Fibroblast of lung (primary cell): ENCODE data around the gene GTPBP3. TPM values are rescaled to one million over a fixed set of nuclear protein-coding genes. Genes with fewer than 3 reads are reported as not detected.

Experiments used
- DNase-seq, 2 donors: peaks; one replicate each; pipeline versions ENCODE4 v3.0.0 to v3.0.0-alpha.2; 2010; ENCODE audit warnings: low read depth in 2 of 2
- H2AFZ ChIP-seq: 2 replicates; pipeline ENCODE4 v1.5.1; 2012; ENCODE audit warnings: low read length, control low read depth, inconsistent platforms
- H3K27ac ChIP-seq: 2 replicates; pipeline ENCODE4 v1.5.1; 2011; ENCODE audit warnings: low read length, control low read depth; ENCODE audit not compliant: insufficient read depth
- H3K27me3 ChIP-seq: 2 replicates; pipeline ENCODE4 v1.5.1; 2011; ENCODE audit warnings: mild to moderate bottlenecking, low read length; ENCODE audit not compliant: control insufficient read depth, insufficient read depth
- H3K36me3 ChIP-seq: 2 replicates; pipeline ENCODE4 v1.5.1; 2011; ENCODE audit warnings: low read length; ENCODE audit not compliant: control insufficient read depth, insufficient read depth
- H3K4me1 ChIP-seq: 2 replicates; pipeline ENCODE4 v1.5.1; 2011; ENCODE audit warnings: low read length; ENCODE audit not compliant: control insufficient read depth, insufficient read depth; ENCODE audit errors: extremely low read depth
- H3K4me2 ChIP-seq: 2 replicates; pipeline ENCODE4 v1.5.1; 2011; ENCODE audit warnings: low read length, control low read depth; ENCODE audit not compliant: insufficient read depth; ENCODE audit errors: extremely low read depth
- H3K4me3 ChIP-seq, 4 experiments: fragments of 200-600 bp in 1 of 4; sonication (generic) in 1 of 4; replicated peaks in 1 of 4; 2 replicates each; pipeline ENCODE4 v1.5.1; 2011 to 2016; ENCODE audit warnings: low read length in 4 of 4, low read depth in 3 of 4, mild to moderate bottlenecking in 3 of 4, control low read depth in 2 of 4, inconsistent platforms in 1 of 4, mixed read lengths in 1 of 4; ENCODE audit not compliant: insufficient read depth in 1 of 4; ENCODE audit errors: control extremely low read depth in 1 of 4
- H3K79me2 ChIP-seq: 2 replicates; pipeline ENCODE4 v1.5.1; 2012; ENCODE audit warnings: mild to moderate bottlenecking, low read length, inconsistent platforms; ENCODE audit not compliant: control insufficient read depth, insufficient read depth
- H3K9ac ChIP-seq: 2 replicates; pipeline ENCODE4 v1.5.1; 2011; ENCODE audit warnings: mild to moderate bottlenecking, low read length, control low read depth; ENCODE audit not compliant: insufficient read depth
- H3K9me3 ChIP-seq: 2 replicates; pipeline ENCODE4 v1.5.1; 2012; ENCODE audit warnings: low read depth, low read length; ENCODE audit not compliant: control insufficient read depth, insufficient read depth
- H4K20me1 ChIP-seq: 2 replicates; pipeline ENCODE4 v1.5.1; 2011; ENCODE audit warnings: low read length; ENCODE audit not compliant: control insufficient read depth, insufficient read depth; ENCODE audit errors: extremely low read depth
- CTCF ChIP-seq, 2 donors: IDR thresholded peaks in 1 of 2; conservative IDR thresholded peaks in 1 of 2; 1 replicate in 1 of 2; 2 replicates in 1 of 2; pipeline ENCODE4 v1.5.1; 2011 to 2012; ENCODE audit warnings: low read length in 2 of 2, control low read depth in 1 of 2, inconsistent platforms in 1 of 2, low read depth in 1 of 2, mild to moderate bottlenecking in 1 of 2
- EZH2 ChIP-seq: IDR thresholded peaks from 2 replicates; pipeline ENCODE4 v1.5.1; 2012; ENCODE audit warnings: low read length, control low read depth, mild to moderate bottlenecking; ENCODE audit errors: missing control alignments
- polyA plus RNA-seq, 2 donors: library from polyadenylated mRNA; depleted of rRNA in 1 of 2; stranded (reverse) in 1 of 2; unstranded in 1 of 2; fragments of >200 nt; gene quantifications; 2 replicates each; pipeline ENCODE4 v1.2.1, GENCODE V29; 2011 to 2012; ENCODE audit warnings: missing spikeins in 1 of 2
- total RNA-seq: library from RNA; depleted of rRNA; stranded (reverse); fragments of >200 nt; gene quantifications from 2 replicates; pipeline ENCODE4 v1.2.1, GENCODE V29; 2014

Gene GTPBP3
- total and polyA plus RNA-seq, 2 donors (not counting 1 experiment from before 2014, with no cell fraction given), result 3.7 to 11.1 TPM

GRCh38 chr19:17353386-17353785, 16.0 kb downstream of the GTPBP3 start:
- H3K27me3 ChIP-seq, result peaks cover 3% of the 10 kb centered on the region
- H3K4me1 ChIP-seq, result no peaks in the 10 kb centered on the region
- H2AFZ ChIP-seq, result no peak overlapping the region
- no peaks in the 10 kb centered on the region for H4K20me1 ChIP-seq
- H3K9ac ChIP-seq, result no peak overlapping the region
- TF ChIP-seq EZH2 (no peak), CTCF (conservative IDR thresholded peaks at IDR 0.05 in 1 of 2, IDR thresholded peaks at IDR 0.05 in 1 of 2; ENCODE audit: low read depth in 1 of 2, low read length in 2 of 2) (no peak)
- H3K4me2 ChIP-seq, result no peak overlapping the region
- no peak overlapping the region for H3K4me3 ChIP-seq
- no peaks in the 10 kb centered on the region for H3K9me3 ChIP-seq
- H3K27ac ChIP-seq, result no peak overlapping the region
- H3K36me3 ChIP-seq, result no peaks in the 10 kb centered on the region
- DNase-seq, result no peak
- no peaks in the 10 kb centered on the region for H3K79me2 ChIP-seq

GRCh38 chr19:17357078-17357666, 19.8 kb downstream of the GTPBP3 start:
- no peaks in the 10 kb centered on the region for H3K36me3 ChIP-seq
- no peaks in the 10 kb centered on the region for H3K79me2 ChIP-seq
- no peak overlapping the region for H3K27ac ChIP-seq
- no peak overlapping the region for H3K9ac ChIP-seq
- H3K27me3 ChIP-seq, result no peaks in the 10 kb centered on the region
- TF ChIP-seq EZH2, result no peak
- TF ChIP-seq CTCF (conservative IDR thresholded peaks at IDR 0.05 in 1 of 2, IDR thresholded peaks at IDR 0.05 in 1 of 2; ENCODE audit: low read depth in 1 of 2, low read length in 2 of 2), result no peak
- DNase-seq, result no peak
- no peak overlapping the region for H3K4me3 ChIP-seq
- no peaks in the 10 kb centered on the region for H4K20me1 ChIP-seq
- no peak overlapping the region for H3K4me2 ChIP-seq
- no peaks in the 10 kb centered on the region for H3K4me1 ChIP-seq
- H2AFZ ChIP-seq, result no peak overlapping the region
- H3K9me3 ChIP-seq, result no peaks in the 10 kb centered on the region

- H2AFZ ChIP-seq, result no peak overlapping the region
- H3K27me3 ChIP-seq, result no peaks in the 10 kb centered on the region
- no peaks in the 10 kb centered on the region for H3K9me3 ChIP-seq
- no peak overlapping the region for H3K4me2 ChIP-seq
- H3K4me1 ChIP-seq, result no peaks in the 10 kb centered on the region
- no peak overlapping the region for H3K27ac ChIP-seq
- DNase-seq, result no peak
- no peaks in the 10 kb centered on the region for H3K36me3 ChIP-seq
- no peaks in the 10 kb centered on the region for H4K20me1 ChIP-seq
- no peak overlapping the region for H3K4me3 ChIP-seq
- TF ChIP-seq EZH2, result no peak
- TF ChIP-seq CTCF (conservative IDR thresholded peaks at IDR 0.05 in 1 of 2, IDR thresholded peaks at IDR 0.05 in 1 of 2; ENCODE audit: low read depth in 1 of 2, low read length in 2 of 2), result no peak
- no peak overlapping the region for H3K9ac ChIP-seq
- H3K79me2 ChIP-seq, result no peaks in the 10 kb centered on the region
Observed at GRCh38 chr19:17357724-17358123, 20.4 kb downstream of the GTPBP3 start.
